ENCODE results near the gene PIAS4. TPM values are rescaled to one million over a fixed set of nuclear protein-coding genes. Genes with fewer than 3 reads are reported as not detected.
A peak's percentile ranks its signal among the peaks of the same experiment; 100 is the strongest.

Gene PIAS4
- total and polyA plus RNA-seq, 9 of the 15 experiments (the other 6 are each of a cell fraction or from before 2014, with no cell fraction given) = 0.27 to 34.9 (median 14.4) TPM

DNA sequence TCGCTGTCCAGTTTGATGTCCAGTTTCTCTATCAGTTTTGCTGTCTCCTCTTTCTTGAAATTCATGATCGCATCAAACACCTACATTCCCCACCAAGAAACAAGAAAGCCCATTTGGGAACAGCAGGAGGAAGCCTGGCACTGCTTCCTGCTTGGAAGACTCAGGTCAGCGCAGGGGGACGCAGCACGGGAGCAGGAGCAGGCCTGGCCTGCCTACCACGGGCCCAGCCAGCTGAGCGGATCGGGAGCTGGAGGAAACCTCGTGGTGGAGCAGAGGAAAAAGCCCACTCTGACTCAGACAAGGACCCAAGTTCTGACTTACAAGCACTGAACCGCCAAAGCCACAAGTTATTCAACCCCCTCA is 26.2 kb upstream of the PIAS4 start:
- TF ChIP-seq TRIM28 (IDR thresholded peaks at IDR 0.05) = no peak
- TF ChIP-seq FOXM1 (IDR thresholded peaks at IDR 0.05; ENCODE audit: low read depth) = no peak
- TF ChIP-seq FOXM1 (CRISPR knock-in tag; IDR thresholded peaks at IDR 0.05; ENCODE audit: low read depth) = no peak
- no peak for TF ChIP-seq RAD51 (IDR thresholded peaks at IDR 0.05; ENCODE audit: borderline replicate concordance, low read depth)
- TF ChIP-seq, protein P1, sequence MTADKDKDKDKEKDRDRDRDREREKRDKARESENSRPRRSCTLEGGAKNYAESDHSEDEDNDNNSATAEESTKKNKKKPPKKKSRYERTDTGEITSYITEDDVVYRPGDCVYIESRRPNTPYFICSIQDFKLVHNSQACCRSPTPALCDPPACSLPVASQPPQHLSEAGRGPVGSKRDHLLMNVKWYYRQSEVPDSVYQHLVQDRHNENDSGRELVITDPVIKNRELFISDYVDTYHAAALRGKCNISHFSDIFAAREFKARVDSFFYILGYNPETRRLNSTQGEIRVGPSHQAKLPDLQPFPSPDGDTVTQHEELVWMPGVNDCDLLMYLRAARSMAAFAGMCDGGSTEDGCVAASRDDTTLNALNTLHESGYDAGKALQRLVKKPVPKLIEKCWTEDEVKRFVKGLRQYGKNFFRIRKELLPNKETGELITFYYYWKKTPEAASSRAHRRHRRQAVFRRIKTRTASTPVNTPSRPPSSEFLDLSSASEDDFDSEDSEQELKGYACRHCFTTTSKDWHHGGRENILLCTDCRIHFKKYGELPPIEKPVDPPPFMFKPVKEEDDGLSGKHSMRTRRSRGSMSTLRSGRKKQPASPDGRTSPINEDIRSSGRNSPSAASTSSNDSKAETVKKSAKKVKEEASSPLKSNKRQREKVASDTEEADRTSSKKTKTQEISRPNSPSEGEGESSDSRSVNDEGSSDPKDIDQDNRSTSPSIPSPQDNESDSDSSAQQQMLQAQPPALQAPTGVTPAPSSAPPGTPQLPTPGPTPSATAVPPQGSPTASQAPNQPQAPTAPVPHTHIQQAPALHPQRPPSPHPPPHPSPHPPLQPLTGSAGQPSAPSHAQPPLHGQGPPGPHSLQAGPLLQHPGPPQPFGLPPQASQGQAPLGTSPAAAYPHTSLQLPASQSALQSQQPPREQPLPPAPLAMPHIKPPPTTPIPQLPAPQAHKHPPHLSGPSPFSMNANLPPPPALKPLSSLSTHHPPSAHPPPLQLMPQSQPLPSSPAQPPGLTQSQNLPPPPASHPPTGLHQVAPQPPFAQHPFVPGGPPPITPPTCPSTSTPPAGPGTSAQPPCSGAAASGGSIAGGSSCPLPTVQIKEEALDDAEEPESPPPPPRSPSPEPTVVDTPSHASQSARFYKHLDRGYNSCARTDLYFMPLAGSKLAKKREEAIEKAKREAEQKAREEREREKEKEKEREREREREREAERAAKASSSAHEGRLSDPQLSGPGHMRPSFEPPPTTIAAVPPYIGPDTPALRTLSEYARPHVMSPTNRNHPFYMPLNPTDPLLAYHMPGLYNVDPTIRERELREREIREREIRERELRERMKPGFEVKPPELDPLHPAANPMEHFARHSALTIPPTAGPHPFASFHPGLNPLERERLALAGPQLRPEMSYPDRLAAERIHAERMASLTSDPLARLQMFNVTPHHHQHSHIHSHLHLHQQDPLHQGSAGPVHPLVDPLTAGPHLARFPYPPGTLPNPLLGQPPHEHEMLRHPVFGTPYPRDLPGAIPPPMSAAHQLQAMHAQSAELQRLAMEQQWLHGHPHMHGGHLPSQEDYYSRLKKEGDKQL (CRISPR knock-in tag; IDR thresholded peaks at IDR 0.05; ENCODE audit: borderline replicate concordance) = 0 out of 2 replicates have a peak, but pooled peaks have one; percentile 18
- TF ChIP-seq POLR2A (conservative IDR thresholded peaks at IDR 0.05) = peak; percentile 13; the same call in 1 of the 2 replicates
- TF ChIP-seq SUPT5H (IDR thresholded peaks at IDR 0.05) = 0 out of 2 replicates have a peak, but pooled peaks have one; percentile 15
- no peak for TF ChIP-seq PPARD (CRISPR knock-in tag; IDR thresholded peaks at IDR 0.05)

More for the DNA sequence above, 26.2 kb upstream of the PIAS4 start:
- ChIA-PET POLR2A (interaction anchor here (1.0 to 9.7 kb wide), 2 partner anchors 12 to 64 kb away, joined by 3 to 215 read pairs; partner anchors contain the start of gene DAPK3), CTCF (ENCODE audit: low intra/inter-chr PET ratio) (no interaction called here)
- Histone ChIP-seq H3K27ac (ENCODE audit: extremely low read depth, low read depth, low read length) (no peak overlapping the region; the same call in 2 of the 3 replicates), H3K36me3 (ENCODE audit: control insufficient read depth, insufficient read depth, low read length) (peaks cover 88% of the 10 kb centered on the region), H3K79me2 (ENCODE audit: control insufficient read depth, insufficient read depth, low read length) (peaks cover 81% of the 10 kb centered on the region), H3K4me1 (replicated peaks in 1 of 2; ENCODE audit: control insufficient read depth in 2 of 2, insufficient read depth in 2 of 2, low read length in 2 of 2) (peaks cover 17 to 72% of the 10 kb centered on the region in 2 experiments; a peak in 4 of 5 replicates), H2AFZ (ENCODE audit: low read depth, low read length) (no peak overlapping the region), H3K9me3 (replicated peaks; ENCODE audit: control insufficient read depth, insufficient read depth, low read depth, low read length) (no peaks in the 10 kb centered on the region), H4K20me1 (replicated peaks; ENCODE audit: control insufficient read depth, insufficient read depth, low read length) (peaks cover 84% of the 10 kb centered on the region), H3K9me1 (ENCODE audit: control insufficient read depth, insufficient read depth, low read length) (peaks cover 31% of the 10 kb centered on the region), H3K4me2 (ENCODE audit: insufficient read depth, low read length) (no peak overlapping the region), H3K27me3 (ENCODE audit: control insufficient read depth in 2 of 2, insufficient read depth in 2 of 2, low read length in 2 of 2) (no peaks in the 10 kb centered on the region), H3K4me3 (no peak overlapping the region), H3K9ac (ENCODE audit: insufficient read depth in 1 of 2, low read depth in 2 of 2, low read length in 2 of 2) (peak overlapping the region in 1 of 2 experiments; percentile 97; a peak in 2 of 4 replicates)
- ATAC-seq (no peak), DNase-seq (ENCODE audit: extremely low read depth in 1 of 4, low spot score in 3 of 4) (no peak), FAIRE-seq (no peak)
- no TSS peak for BruUV-seq (replicated peaks)
- in situ Hi-C loops (cut with MboI) = loop anchor here (5.0 kb wide), 1 partner anchor 221 kb away; no protein-coding TSS in a partner anchor
- 100% methylated on average over 10 of the region's 10 CpGs for WGBS (ENCODE audit: insufficient coverage, low coverage, missing lambda C conversion rate)
- intact Hi-C loops (cut with micrococcal nuclease) = no loop called here
